Sigmoid colon (tissue), 7 donors: ENCODE data around the gene ALOX12. TPM values are rescaled to one million over a fixed set of nuclear protein-coding genes. Genes with fewer than 3 reads are reported as not detected.

Experiments
- DNase-seq: peaks from one replicate; pipeline ENCODE4 v3.0.0-alpha.2; 2019
- H3K27ac ChIP-seq, 4 donors: fragments of 200-600 bp; sonication (generic); one replicate each; pipeline ENCODE4 v1.5.1; 2016 to 2019; ENCODE audit warnings: mild to moderate bottlenecking in 1 of 4
- H3K27me3 ChIP-seq, 3 donors: fragments of 200-600 bp; sonication (generic); one replicate each; pipeline ENCODE4 v1.5.1; 2019; ENCODE audit warnings: mild to moderate bottlenecking in 1 of 3
- H3K36me3 ChIP-seq, 4 donors: fragments of 200-600 bp; sonication (generic); one replicate each; pipeline ENCODE4 v1.5.1; 2016 to 2019
- H3K4me1 ChIP-seq, 4 donors: fragments of 200-600 bp; sonication (generic); one replicate each; pipeline ENCODE4 v1.5.1; 2017 to 2019
- H3K4me3 ChIP-seq, 4 donors: fragments of 200-600 bp; sonication (generic); one replicate each; pipeline ENCODE4 v1.5.1; 2017 to 2019; ENCODE audit warnings: mild to moderate bottlenecking in 2 of 4, moderate library complexity in 1 of 4
- H3K9me3 ChIP-seq, 4 donors: fragments of 200-600 bp in 3 of 4; sonication (generic) in 3 of 4; one replicate each; pipeline versions ENCODE4 v1.5.1 to v1.6.1; 2013 to 2019
- CTCF ChIP-seq, 4 experiments: fragments of 450-650 bp in 3 of 4; fragments of 200-600 bp in 1 of 4; IDR thresholded peaks; one replicate each; pipeline ENCODE4 v1.5.1; 2016 to 2019; ENCODE audit warnings: antibody characterized with exemption in 4 of 4, mild to moderate bottlenecking in 3 of 4, moderate library complexity in 2 of 4
- EP300 ChIP-seq, 4 donors: sonication (generic); formaldehyde crosslinking; IDR thresholded peaks; one replicate each; pipeline ENCODE4 v1.6.1; 2017; ENCODE audit warnings: antibody characterized with exemption in 4 of 4
- POLR2A ChIP-seq, 2 donors: fragments of 450-650 bp; IDR thresholded peaks; one replicate each; pipeline ENCODE4 v1.6.1; 2016; ENCODE audit warnings: antibody characterized with exemption in 2 of 2, mild to moderate bottlenecking in 2 of 2, moderate library complexity in 2 of 2
- POLR2AphosphoS5 ChIP-seq, 4 donors: sonication (generic); formaldehyde crosslinking; IDR thresholded peaks; one replicate each; pipeline ENCODE4 v1.6.1; 2017; ENCODE audit warnings: antibody characterized with exemption in 4 of 4
- WGBS, 2 donors: extraction: QIAGEN DNeasy Blood & Tissue Kit; methylation state at CpG; one replicate each; pipeline ENCODE4 v1.1.7; 2013; 5-methylcytosine and 5-hydroxymethylcytosine counted together
- intact Hi-C: fragments of 100-400 bp; cut with DNase I; formaldehyde crosslinking; loops from one replicate; pipeline ENCODE4 v1.15.1; 2023
- polyA plus RNA-seq, 3 donors: library from polyadenylated mRNA; stranded (reverse); fragments of 200-250 nt; gene quantifications; one replicate each; pipeline ENCODE4 v1.2.3, GENCODE V29; 2013
- total RNA-seq, 4 donors: library from RNA; depleted of rRNA; stranded (reverse); fragments of >200 nt; gene quantifications; one replicate each; pipeline ENCODE4 v1.1.0, GENCODE V29; 2016
- donor health status: healthy with polysubstance abuse.
- donor health status: Bipolar disorder and iron deficiency.
- donor health status: healthy.

ALOX12 gene
- total and polyA plus RNA-seq, 7 donors, result not detected

- Histone ChIP-seq H3K4me1 (peaks cover 0 to 40% (median 37%) of the 10 kb centered on the region in 4 donors), H3K9me3 (no peaks in the 10 kb centered on the region), H3K27ac (peak within 1 kb of the TSS; percentile 64 to 71 (median 68)), H3K27me3 (peaks cover 9 to 30% (median 18%) of the 10 kb centered on the region in 3 donors), H3K36me3 (no peaks in the 10 kb centered on the region), H3K4me3 (peak within 1 kb of the TSS in 3 of 4 donors; percentile 21 to 37 (median 26))
- TF ChIP-seq POLR2AphosphoS5 (IDR thresholded peaks at IDR 0.05), result no peak
- no peak for TF ChIP-seq EP300 (IDR thresholded peaks at IDR 0.05)
- TF ChIP-seq CTCF (IDR thresholded peaks at IDR 0.05), result no peak
- TF ChIP-seq POLR2A (IDR thresholded peaks at IDR 0.05), result no peak
- 11 to 16% methylated on average over 47 of the region's 47 CpGs for WGBS, 2 donors
- DNase-seq, result no peak
- intact Hi-C loops, result loop anchor here (5.0 kb wide), 1 partner anchor 111 kb away; no protein-coding TSS in a partner anchor
These were observed 27.1 kb downstream of the ALOX12 start, which contains the start of gene BCL6B for GRCh38 chr17:7022781-7023571. Gene BCL6B (plus strand): TSS chr17:7023050. CDS start chr17:7023672, 622 bp downstream.

GRCh38 chr17:7023576-7024401, 27.9 kb downstream of the ALOX12 start:
- peak overlapping the region in 3 of 4 donors; percentile 21 to 37 (median 26) for H3K4me3 ChIP-seq
- DNase-seq, result peak; percentile 94
- TF ChIP-seq POLR2A (IDR thresholded peaks at IDR 0.05), result peak in 1 of 2 donors; percentile 28
- peak; percentile 60 to 91 (median 72) for TF ChIP-seq POLR2AphosphoS5 (IDR thresholded peaks at IDR 0.05)
- no peak for TF ChIP-seq EP300 (IDR thresholded peaks at IDR 0.05)
- TF ChIP-seq CTCF (IDR thresholded peaks at IDR 0.05), result no peak
- H3K27me3 ChIP-seq, result peaks cover 9 to 30% (median 18%) of the 10 kb centered on the region in 3 donors
- no peaks in the 10 kb centered on the region for H3K36me3 ChIP-seq
- no peaks in the 10 kb centered on the region for H3K9me3 ChIP-seq
- 32 to 36% methylated on average over 51 of the region's 51 CpGs for WGBS, 2 donors
- peak overlapping the region; percentile 64 to 71 (median 68) for H3K27ac ChIP-seq
- peaks cover 0 to 32% (median 30%) of the 10 kb centered on the region in 4 donors for H3K4me1 ChIP-seq
- intact Hi-C loops, result loop anchor here (5.0 kb wide), 1 partner anchor 111 kb away; no protein-coding TSS in a partner anchor

GRCh38 chr17:7024402-7024785, 28.5 kb downstream of the ALOX12 start:
- Histone ChIP-seq H3K4me3 (no peak overlapping the region), H3K9me3 (no peaks in the 10 kb centered on the region), H3K36me3 (no peaks in the 10 kb centered on the region), H3K4me1 (peaks cover 0 to 29% (median 27%) of the 10 kb centered on the region in 4 donors), H3K27me3 (peaks cover 9 to 30% (median 18%) of the 10 kb centered on the region in 3 donors), H3K27ac (no peak overlapping the region)
- 78 to 87% methylated on average over 8 of the region's 8 CpGs for WGBS, 2 donors
- no peak for TF ChIP-seq EP300 (IDR thresholded peaks at IDR 0.05)
- TF ChIP-seq POLR2AphosphoS5 (IDR thresholded peaks at IDR 0.05), result no peak
- no peak for TF ChIP-seq CTCF (IDR thresholded peaks at IDR 0.05)
- TF ChIP-seq POLR2A (IDR thresholded peaks at IDR 0.05), result no peak
- no peak for DNase-seq
- intact Hi-C loops, result loop anchor here (5.0 kb wide), 1 partner anchor 112 kb away; no protein-coding TSS in a partner anchor

- DNase-seq, result no peak
- Histone ChIP-seq H3K27me3 (peaks cover 9 to 30% (median 18%) of the 10 kb centered on the region in 3 donors), H3K27ac (no peak overlapping the region), H3K4me3 (no peak overlapping the region), H3K9me3 (no peaks in the 10 kb centered on the region), H3K4me1 (peaks cover 0 to 26% (median 24%) of the 10 kb centered on the region in 4 donors), H3K36me3 (no peaks in the 10 kb centered on the region)
- no peak for TF ChIP-seq POLR2AphosphoS5 (IDR thresholded peaks at IDR 0.05)
- intact Hi-C loops, result no loop called here
- WGBS, 2 donors, result 95 to 97% methylated on average over 1 of the region's 1 CpG
These were observed 29.4 kb downstream of the ALOX12 start for GRCh38 chr17:7025245-7025644.
